NCI-H82 treated with DMSO at 0.1 percent for 48 hours (cell line): ENCODE data around the gene TTC6.

ENCODE experiments used
- DNase-seq: peaks from one replicate; lab custom pipeline; 2025; ENCODE audit not compliant: unreplicated experiment; lab: John Stamatoyannopoulos, UW

TTC6 gene

DNA sequence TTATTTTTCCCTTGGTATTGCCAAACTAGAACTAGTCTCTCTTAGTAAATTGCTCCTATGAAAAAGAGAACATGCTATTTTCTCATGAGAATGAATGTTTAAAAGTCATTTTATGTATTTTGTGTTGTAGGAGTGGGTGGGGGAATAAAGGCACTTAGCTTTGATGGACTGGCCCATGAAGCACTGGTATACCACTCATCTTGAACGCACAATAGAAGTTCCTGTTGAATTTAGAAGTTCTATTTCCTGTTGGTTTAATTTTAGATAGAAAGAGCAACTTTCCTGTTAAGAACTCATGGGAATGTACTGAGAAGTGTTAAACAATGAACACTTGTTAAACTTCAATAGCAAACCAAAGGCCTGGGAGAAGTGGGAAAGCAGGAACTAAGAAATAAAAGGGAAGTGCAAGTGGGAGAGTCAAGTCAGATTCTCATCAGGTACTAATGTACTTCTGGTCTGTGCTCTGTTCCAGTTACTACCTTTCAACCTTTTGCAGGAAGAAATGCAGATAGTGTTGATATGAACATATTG, 23.1 kb downstream of the TTC6 start:
- no peak for DNase-seq

DNA sequence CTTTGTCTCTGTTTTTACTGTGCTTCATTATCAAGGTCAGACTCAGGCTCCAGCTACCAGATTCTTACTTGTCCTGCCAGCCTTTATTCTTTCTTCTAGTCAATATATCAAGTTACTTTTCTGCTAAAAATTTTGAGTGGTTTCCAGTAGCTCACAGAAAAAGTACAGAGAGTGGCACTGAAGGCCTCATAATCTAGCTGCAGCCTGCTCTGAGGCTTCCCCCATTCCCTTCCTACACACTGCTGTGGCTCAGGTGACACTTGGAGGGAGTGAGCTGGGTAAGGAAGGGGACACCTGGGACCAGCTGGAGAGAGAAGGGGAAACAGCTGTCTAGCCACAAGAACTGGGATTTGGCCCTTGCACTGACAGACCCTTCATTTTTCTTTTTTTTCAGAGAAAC, 25.4 kb downstream of the TTC6 start:
- DNase-seq = no peak

DNA sequence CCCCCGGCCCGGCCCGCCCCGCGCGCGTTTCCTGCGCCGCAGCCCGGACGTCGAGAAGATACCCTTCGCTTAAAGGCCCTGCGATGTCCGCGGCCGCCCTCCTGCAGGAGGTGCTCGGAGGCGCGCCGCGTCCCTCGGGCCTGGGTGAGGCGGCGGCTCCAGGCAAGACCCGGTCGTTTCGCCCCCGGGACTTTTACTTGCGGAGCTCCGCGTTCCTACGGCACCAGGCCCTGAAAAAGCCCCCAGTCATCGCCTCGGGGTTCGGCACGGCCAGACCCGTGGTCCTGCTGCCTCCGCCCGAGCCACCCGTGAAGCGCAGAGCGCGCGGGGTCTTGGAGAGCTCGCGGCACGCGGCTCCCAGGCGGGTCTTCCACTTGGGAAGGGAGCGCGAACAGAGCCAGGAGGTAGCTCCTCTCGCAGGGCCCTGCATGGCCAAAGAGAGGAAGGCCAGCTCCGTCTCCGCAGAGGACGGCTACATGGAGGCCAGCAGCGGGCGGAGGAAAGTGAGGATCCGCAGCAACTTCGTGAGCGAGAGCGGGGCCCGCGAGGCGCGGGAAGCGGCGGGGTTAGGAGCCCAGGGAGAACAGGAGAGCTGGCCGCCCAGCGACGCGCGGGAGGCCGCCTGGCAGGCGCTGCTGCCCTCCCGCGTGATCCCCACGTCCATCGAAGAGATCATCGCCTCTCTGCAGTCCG, 26.9 kb downstream of the TTC6 start:
- DNase-seq = no peak

DNA sequence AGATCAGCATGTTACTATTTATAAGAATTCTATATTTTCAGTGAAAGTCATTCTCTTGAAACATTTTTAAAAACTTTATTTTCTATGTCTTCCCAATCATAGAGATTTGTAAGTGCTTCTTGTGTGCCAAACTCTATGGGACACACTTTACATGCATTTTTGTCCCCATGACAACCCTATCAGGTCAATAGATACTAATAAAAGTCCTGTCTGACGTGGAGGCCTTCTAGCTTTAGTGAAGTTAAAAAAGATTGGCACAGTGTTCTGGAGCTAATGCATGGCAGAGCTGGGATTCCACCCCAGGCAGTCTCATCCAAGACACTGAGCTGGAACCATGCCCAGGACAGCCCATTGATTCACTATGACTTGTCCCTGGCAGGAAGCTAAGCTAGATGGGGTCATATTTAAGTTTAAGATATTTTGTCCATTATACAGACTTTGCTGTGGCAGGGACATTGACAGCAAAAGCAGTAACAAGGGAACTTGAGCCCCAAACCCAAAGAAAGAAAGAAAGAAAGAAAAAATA, 28.1 kb downstream of the TTC6 start:
- no peak for DNase-seq

DNA sequence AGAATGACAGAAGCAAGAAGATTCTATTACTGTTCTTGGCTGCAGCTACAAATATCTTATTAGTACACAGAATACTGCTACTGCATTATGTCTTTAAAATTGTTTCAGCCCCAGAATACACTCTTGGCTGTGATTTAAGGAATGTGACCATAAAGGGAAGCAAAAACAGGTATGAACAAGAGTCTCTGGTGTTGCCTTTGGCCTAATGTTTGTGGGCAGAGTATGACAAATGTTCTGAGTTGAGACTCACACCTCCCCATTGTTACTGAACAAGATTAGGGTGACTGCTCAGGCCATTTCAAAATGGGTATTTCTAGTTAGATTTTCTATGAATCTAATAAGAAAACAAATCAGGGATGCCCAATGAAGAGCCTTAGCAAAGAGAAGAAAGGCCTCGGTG, 28.5 kb downstream of the TTC6 start:
- no peak for DNase-seq

DNA sequence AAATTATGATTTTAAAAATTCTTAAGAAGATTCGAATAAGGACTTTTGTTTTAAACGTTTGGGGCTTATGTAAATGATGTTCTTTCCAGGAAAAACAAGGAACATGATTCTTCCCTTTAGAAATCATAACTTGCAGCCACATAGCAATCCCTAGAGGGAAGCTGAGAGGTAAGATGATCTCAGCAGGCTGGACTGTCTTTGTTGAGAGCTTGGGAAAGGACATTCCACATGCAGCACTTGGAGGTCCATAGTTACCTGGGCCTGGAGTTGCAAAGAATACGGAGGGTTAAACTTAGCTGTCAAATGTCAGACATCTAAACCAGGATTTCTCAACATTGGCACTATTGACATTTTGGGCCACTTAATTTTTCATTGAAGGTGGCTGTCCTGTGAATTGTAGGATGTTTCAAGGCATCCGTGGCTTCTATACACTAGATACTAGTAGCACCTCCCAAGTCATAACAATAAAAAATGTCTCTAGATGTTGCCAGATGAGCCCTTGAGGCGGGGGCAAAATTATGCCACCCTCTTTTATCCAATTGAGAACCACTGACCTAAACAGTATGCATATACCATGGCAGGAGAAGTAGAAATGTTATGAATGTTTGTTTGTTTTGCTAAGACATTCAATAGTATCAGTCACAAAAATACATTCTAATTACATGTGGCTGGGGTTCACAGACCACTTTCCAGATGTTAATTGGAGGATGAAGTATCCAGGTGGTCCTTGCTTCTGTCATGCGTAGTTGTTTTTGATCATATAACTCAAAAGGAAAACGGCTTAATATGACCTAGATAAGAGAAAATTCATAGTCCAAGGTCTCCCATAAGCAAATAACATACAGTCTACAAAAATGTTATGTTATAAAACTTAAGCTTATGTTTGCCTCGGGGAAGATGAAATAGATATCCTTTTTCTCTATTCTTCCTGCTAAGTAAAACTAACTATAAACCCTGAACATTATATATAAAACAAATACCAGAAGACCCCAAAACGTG, 30.5 kb downstream of the TTC6 start:
- DNase-seq = no peak

DNA sequence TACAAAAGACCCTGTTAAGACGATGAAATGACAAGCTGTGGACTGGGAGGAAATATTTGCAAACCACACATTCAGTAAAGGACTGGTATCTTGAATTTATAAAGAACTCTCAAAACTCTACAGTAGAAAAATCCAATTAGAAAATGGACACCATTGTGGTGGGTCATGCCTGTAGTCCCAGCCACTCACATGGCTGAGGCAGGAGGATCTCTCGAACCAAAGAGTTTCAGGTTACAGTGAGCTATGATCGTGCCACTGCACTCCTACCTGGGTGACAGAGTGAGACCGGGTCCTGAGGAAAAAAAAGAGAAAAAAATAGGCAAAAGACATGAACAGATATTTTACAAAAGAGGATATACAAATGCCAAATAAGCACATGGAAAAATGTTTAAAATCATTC, 41.9 kb downstream of the TTC6 start:
- no peak for DNase-seq

DNA sequence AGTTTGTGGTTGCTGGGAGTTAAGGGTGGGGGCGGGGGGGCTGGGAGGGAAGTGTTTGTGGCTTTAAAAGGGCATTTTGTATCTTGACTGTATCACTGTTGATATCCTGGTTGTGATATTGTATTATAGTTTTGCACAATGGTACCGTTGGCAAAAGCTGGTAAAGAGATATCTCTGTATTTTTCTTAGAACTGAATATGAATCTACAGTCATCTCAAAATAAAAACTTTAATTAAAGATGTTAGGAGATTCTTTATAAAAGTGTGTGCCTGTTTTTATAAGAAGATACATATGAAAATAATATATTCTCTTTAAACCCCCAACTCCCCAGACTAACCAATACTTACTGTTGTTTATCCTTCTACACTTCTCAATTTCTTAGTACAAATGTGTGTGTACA, 43.2 kb downstream of the TTC6 start:
- DNase-seq = no peak

DNA sequence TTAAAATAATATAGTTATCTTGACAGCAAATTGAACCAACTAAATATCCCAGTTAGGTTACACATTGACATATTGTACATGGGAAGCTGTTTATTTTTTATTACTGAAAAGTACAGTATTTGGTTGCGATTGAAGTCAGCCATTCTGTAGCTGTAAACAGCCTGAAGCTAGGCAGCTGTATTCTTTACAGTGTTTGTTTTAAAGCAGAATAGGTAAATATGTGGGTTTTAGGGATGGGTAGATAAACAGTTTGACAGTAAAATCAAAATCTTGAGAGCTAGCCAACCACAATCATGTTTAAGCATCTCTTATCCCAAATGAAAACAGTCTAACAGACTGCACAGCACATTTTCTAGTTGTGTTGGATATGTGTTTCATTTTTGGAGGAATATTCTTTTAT, 45.7 kb downstream of the TTC6 start:
- no peak for DNase-seq

DNA sequence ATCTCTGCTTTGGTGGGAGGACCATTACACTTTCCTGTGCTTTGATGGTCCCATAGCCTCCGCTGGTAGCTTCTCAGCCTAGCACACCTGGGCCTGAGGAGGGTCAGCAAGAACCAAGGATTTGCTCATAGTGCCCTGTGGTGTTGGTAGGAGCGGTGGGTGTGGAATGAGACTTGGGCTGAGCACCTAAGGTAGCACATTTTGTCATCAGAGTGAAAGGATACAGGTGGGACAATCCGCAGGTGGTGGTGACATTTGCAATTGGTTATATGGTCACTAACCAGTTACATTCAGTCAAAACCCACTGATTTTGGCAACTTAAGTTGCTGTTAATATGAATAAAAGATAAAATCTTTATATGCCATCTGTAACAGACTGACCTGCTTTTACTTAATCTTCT, 46.7 kb downstream of the TTC6 start:
- DNase-seq = no peak

DNA sequence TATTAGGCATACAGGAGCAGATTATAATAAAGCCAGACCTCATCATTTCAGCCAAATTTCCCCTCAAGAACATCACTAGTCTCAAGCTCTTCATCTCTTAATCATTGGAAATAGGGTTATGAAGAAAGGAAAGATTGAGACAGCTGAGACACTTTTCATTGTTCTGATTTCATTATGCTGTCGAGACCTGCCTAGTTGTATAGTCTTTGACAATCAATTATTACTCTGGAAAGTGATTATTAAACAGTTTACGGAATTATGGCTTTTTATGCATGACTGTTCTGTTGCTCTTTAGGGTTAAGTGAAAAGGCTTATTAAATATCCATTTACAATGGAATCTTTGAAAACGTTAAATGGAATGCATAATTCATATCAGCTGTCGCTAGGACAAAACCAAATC, 48.3 kb downstream of the TTC6 start:
- no peak for DNase-seq
